ENCODE data around the gene STAC.

Gene STAC

DNA sequence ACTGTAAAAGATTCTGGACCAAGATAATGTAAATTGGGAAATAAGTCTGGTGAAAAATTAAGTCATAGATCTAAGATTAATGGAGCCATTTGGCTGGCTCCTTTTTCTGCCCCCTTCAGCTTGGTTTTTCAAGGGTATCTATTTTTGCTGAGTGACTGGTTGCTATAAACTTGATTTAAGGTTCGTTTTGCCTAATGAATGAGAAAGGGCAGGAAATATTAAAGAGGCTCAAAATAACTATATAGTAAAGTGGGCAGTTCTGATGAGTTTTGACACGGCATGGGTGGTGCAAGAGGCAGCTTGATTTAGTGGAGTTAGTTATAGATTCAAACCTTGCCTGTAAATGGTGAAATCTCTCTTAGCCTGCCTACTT, 140.7 kb downstream of the STAC start:
- H3K4me3 ChIP-seq: no peak overlapping the region
- peaks cover 0 to 8% (median 0%) of the 10 kb centered on the region in 4 donors for H3K4me1 ChIP-seq
- TF ChIP-seq, protein P1, sequence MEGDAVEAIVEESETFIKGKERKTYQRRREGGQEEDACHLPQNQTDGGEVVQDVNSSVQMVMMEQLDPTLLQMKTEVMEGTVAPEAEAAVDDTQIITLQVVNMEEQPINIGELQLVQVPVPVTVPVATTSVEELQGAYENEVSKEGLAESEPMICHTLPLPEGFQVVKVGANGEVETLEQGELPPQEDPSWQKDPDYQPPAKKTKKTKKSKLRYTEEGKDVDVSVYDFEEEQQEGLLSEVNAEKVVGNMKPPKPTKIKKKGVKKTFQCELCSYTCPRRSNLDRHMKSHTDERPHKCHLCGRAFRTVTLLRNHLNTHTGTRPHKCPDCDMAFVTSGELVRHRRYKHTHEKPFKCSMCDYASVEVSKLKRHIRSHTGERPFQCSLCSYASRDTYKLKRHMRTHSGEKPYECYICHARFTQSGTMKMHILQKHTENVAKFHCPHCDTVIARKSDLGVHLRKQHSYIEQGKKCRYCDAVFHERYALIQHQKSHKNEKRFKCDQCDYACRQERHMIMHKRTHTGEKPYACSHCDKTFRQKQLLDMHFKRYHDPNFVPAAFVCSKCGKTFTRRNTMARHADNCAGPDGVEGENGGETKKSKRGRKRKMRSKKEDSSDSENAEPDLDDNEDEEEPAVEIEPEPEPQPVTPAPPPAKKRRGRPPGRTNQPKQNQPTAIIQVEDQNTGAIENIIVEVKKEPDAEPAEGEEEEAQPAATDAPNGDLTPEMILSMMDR (IDR thresholded peaks at IDR 0.05): no peak
- no peak overlapping the region for H3K27ac ChIP-seq
- DNase-seq: no peak
- intact Hi-C loops (cut with DNase I; ENCODE audit: low total_unique reads): loop anchor here (10.0 kb wide), 1 partner anchor 414 kb away; no protein-coding TSS in a partner anchor
- no peaks in the 10 kb centered on the region for H3K9me3 ChIP-seq
- H3K36me3 ChIP-seq: no peaks in the 10 kb centered on the region
- no peaks in the 10 kb centered on the region for H3K27me3 ChIP-seq

DNA sequence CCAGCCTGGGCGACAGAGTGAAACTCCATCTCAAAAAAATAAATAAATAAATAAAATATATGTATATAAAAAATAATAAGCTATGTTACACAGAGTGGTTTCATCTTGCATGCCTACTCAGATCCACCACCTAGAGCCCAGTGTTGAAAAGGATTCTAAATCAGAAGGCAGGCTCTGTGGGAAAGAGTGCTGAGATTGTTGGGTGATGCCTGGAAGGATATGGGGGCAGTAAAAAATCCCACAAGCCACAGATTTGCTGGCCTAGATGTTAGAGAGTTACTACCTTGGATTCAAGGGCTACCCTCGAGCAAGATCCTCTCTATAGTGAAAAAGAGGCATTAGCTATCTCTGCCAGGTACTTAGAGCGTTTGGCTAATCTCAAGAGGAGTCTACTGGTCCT, 144.3 kb downstream of the STAC start:
- TF ChIP-seq, protein P1 (IDR thresholded peaks at IDR 0.05): no peak
- no peaks in the 10 kb centered on the region for H3K27me3 ChIP-seq
- no peak overlapping the region for H3K27ac ChIP-seq
- H3K9me3 ChIP-seq: no peaks in the 10 kb centered on the region
- no peak overlapping the region for H3K4me3 ChIP-seq
- DNase-seq: no peak
- H3K36me3 ChIP-seq: no peaks in the 10 kb centered on the region
- intact Hi-C loops (cut with DNase I; ENCODE audit: low total_unique reads): loop anchor here (10.0 kb wide), 1 partner anchor 410 kb away; no protein-coding TSS in a partner anchor
- peaks cover 0 to 8% (median 0%) of the 10 kb centered on the region in 4 donors for H3K4me1 ChIP-seq

DNA sequence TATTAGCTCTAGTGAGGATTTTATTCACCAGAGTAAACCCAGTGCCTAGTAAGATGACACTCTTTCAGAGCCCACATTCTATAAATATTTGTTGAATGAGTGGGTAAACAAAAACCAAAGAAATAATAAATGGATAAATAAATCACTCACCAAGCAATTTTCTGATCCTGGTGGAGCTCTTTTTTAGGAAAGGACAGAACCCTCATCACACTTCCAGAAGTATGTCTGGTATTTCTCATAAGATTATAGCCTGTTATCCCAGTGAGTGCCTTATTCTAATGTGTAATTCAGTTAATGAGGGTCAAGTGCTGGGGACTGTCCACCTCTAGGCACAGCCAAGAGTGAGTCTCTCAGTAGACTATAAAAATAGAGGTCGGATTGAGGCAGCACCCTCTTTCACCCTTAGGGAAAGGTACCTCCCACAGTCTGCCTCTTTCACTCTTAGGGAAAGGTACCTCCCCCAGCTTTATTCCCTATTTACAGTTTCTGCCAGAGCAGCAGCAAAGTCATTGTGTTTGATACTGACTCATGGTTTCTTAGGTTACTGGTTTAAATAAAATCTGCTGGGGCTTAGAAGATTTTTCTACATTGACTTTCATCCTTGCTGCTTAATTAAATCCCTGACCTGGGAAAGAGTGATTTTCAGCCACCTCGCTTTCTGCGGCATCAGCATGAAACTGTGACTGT, 145.0 kb downstream of the STAC start:
- TF ChIP-seq, protein P1 (IDR thresholded peaks at IDR 0.05): no peak
- no peak overlapping the region for H3K4me3 ChIP-seq
- no peak for DNase-seq
- no peaks in the 10 kb centered on the region for H3K36me3 ChIP-seq
- H3K27me3 ChIP-seq: no peaks in the 10 kb centered on the region
- no peaks in the 10 kb centered on the region for H3K9me3 ChIP-seq
- H3K4me1 ChIP-seq: peaks cover 0 to 8% (median 0%) of the 10 kb centered on the region in 4 donors
- H3K27ac ChIP-seq: no peak overlapping the region
- intact Hi-C loops (cut with DNase I; ENCODE audit: low total_unique reads): loop anchor here (10.0 kb wide), 1 partner anchor 410 kb away; no protein-coding TSS in a partner anchor

DNA sequence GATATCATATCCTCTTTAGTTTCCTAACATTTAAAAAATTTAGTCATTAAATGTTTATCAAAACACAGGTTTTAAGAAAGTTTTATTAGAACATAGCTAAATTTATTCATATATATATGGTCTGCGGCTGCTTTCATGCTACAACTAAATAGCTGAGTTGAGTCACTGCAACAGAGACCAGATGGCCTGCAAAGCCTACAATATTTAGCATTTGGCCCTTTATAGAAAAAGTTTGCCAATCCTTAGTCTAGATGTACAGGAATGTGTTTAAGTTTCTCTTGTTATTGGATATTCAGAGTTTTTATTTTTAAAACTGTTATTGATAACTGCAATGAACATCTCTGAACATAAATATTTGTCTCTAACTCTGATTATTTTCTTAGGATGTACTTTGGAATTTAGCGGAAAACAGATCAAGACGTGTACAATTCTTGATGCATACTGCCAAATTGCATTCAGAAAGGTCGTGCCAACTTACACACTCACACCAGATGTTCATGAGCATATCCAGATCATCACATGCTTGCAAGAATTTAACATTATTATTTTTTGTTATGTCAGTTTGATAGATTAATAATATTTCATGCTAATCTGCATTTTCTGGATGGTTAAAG, 157.9 kb downstream of the STAC start:
- Histone ChIP-seq H3K36me3 (peaks cover 0 to 17% (median 0%) of the 10 kb centered on the region in 3 donors), H3K4me3 (no peak overlapping the region), H3K27me3 (no peaks in the 10 kb centered on the region), H3K27ac (no peak overlapping the region), H3K9me3 (peaks cover 0 to 10% (median 0%) of the 10 kb centered on the region in 3 donors), H3K4me1 (no peaks in the 10 kb centered on the region)
- intact Hi-C loops (cut with DNase I; ENCODE audit: low total_unique reads): no loop called here
- no peak for DNase-seq
- TF ChIP-seq, protein P1 (IDR thresholded peaks at IDR 0.05): no peak

DNA sequence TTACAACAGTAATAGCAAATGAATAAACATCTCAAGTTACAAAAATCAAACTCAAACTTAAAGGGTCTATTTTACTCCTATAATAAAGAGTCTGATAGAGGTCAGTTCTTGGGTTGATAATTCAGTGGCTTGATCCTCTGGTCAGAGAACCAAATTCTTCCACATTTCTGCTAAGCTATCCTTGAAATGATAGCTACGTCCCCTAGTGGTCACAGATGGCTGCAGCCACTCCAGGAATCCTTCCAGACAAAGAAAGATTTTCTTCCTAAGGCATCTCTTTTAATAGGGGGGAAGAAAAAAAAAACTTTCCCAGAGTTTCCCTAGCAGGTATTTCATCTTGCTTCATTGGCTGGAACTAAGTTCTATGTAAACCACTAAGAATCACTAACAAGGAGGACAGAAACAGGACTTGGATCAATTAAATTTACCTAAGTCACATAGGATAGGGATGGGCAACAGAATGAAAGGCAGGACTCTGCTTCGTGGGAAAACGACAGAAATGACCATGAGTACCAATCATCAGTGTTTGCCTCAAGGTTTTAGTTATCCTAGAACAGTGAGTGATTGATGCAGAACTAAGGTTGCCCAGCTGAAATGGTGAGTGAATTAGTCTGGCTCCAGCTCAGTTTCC, 160.7 kb downstream of the STAC start:
- peaks cover 0 to 6% (median 2%) of the 10 kb centered on the region in 3 donors for H3K36me3 ChIP-seq
- TF ChIP-seq, protein P1 (IDR thresholded peaks at IDR 0.05): peak; percentile 49 to 55
- intact Hi-C loops (cut with DNase I; ENCODE audit: low total_unique reads): no loop called here
- H3K27me3 ChIP-seq: no peaks in the 10 kb centered on the region
- no peak overlapping the region for H3K4me3 ChIP-seq
- no peak overlapping the region for H3K27ac ChIP-seq
- H3K4me1 ChIP-seq: no peaks in the 10 kb centered on the region
- peaks cover 0 to 5% (median 0%) of the 10 kb centered on the region in 3 donors for H3K9me3 ChIP-seq
- no peak for DNase-seq
